HG02798 (cell line): Measurements from ENCODE around the gene DLGAP3.

Experiments
- ATAC-seq: cut with Tn5 transposase; IDR thresholded peaks from one replicate; pipeline ENCODE4 v1.9.1; 2021; ENCODE audit warnings: mild to moderate bottlenecking; ENCODE audit not compliant: unreplicated experiment, poor library complexity

Gene DLGAP3

GRCh38 chr1:34928699-34929496, 552 bp downstream of the DLGAP3 start:
- no peak for ATAC-seq

GRCh38 chr1:34928066-34928696, 1.3 kb downstream of the DLGAP3 start:
- no peak for ATAC-seq

GRCh38 chr1:34927316-34927715, 2.1 kb downstream of the DLGAP3 start:
- no peak for ATAC-seq

- ATAC-seq: no peak
These were observed 2.6 kb downstream of the DLGAP3 start for GRCh38 chr1:34926894-34927293.

- no peak for ATAC-seq
These were observed 3.3 kb downstream of the DLGAP3 start for GRCh38 chr1:34926156-34926555.

GRCh38 chr1:34925730-34926129, 3.7 kb downstream of the DLGAP3 start:
- no peak for ATAC-seq

GRCh38 chr1:34924759-34925555, 4.5 kb downstream of the DLGAP3 start:
- ATAC-seq: no peak

- no peak for ATAC-seq
These were observed 6.0 kb downstream of the DLGAP3 start for GRCh38 chr1:34923490-34923889.

- no peak for ATAC-seq
These were observed 10.4 kb downstream of the DLGAP3 start for GRCh38 chr1:34918977-34919561.

GRCh38 chr1:34918386-34918976, 11.0 kb downstream of the DLGAP3 start:
- no peak for ATAC-seq

- ATAC-seq: no peak
These were observed 12.4 kb downstream of the DLGAP3 start for GRCh38 chr1:34917017-34917416.

- ATAC-seq: no peak
These were observed 13.3 kb downstream of the DLGAP3 start for GRCh38 chr1:34916104-34916503.

GRCh38 chr1:34915521-34915920, 13.9 kb downstream of the DLGAP3 start:
- no peak for ATAC-seq

GRCh38 chr1:34914958-34915357, 14.5 kb downstream of the DLGAP3 start:
- no peak for ATAC-seq

- no peak for ATAC-seq
These were observed 18.0 kb downstream of the DLGAP3 start for GRCh38 chr1:34911465-34911864.

GRCh38 chr1:34910425-34910824, 19.0 kb downstream of the DLGAP3 start:
- ATAC-seq: no peak

GRCh38 chr1:34908369-34908768, 21.1 kb downstream of the DLGAP3 start:
- ATAC-seq: no peak

GRCh38 chr1:34907487-34908090, 21.9 kb downstream of the DLGAP3 start:
- no peak for ATAC-seq

- ATAC-seq: no peak
These were observed 22.7 kb downstream of the DLGAP3 start for GRCh38 chr1:34906756-34907155.

GRCh38 chr1:34906222-34906621, 23.2 kb downstream of the DLGAP3 start:
- no peak for ATAC-seq
